CD4-positive, alpha-beta T cell treated with Interleukin-15 for 4 hours (primary cell): Measurements from ENCODE around the gene FOLR2.
"Not testable (repeated sequence)": the region's sequence is repeated elsewhere in the genome, so short reads cannot be mapped to it uniquely, and the experiment has no call there.

Source experiments
- DNase-seq: peaks from one replicate; pipeline ENCODE4 v3.0.0-alpha.2; 2020; ENCODE audit warnings: low spot score

FOLR2 gene

DNA sequence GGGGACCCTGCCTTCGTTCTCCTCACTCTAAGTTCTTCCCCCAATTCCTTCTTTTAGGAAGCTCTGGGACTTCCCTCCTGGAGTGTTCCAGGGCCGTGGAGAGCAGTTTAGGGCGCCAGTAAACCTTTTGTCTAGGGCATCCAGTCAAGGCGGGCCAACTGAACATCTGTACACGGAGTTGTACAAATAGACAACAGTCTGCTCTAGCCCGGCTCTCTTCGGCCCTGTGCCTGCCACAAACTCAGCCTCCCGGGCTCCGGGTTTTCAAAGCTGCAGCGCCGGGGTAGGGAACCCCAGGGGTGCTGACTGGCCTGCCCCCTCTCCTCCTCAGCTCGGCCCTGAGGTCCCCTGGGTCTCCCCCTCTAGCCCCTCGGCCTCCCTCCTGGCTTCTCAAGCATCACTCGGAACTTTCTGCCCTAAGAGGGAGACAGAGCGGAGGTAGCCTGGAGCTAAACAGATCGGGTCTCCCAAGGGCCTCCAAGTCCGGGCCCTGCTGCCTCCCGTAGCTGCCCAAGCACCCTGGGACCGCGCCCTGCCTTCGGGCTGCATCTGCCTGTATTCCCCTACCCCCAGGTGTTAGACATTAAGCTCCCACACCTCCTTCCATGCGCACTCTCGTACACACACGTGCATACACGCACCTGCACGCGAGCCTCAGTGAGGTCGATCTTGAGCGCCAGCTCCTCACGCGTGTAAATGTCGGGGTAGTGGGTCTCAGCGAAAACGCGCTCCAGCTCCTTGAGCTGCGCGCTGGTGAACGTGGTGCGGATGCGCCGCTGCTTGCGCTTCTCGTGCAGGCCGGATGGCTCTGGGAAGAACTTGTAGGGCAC lies 24.1 kb downstream of the FOLR2 start:
- DNase-seq = no peak

DNA sequence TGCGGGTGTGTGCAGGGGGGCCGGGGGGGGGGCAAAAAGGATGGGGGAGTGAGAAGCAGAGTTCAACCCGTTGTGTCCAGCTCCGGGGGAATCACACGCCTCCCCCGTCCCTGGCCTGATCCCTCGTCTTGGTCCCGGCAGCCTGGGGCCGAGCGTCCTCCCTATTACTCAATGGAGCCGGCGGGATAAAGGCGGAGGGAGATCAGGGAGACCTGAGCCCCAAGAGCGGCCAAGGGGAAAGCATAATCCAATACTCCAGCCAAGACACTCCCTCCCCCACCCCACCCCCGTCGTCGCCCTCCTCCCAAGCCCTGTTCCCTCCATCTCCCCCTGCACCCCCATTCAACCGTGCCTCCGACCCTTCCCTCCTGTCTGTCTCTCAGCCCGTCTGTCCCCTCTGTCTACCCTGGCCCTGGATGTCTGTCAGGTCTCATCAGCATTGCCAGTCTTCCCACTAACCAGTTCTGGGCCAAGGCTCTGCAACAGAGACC lies 24.7 kb downstream of the FOLR2 start:
- no peak for DNase-seq

DNA sequence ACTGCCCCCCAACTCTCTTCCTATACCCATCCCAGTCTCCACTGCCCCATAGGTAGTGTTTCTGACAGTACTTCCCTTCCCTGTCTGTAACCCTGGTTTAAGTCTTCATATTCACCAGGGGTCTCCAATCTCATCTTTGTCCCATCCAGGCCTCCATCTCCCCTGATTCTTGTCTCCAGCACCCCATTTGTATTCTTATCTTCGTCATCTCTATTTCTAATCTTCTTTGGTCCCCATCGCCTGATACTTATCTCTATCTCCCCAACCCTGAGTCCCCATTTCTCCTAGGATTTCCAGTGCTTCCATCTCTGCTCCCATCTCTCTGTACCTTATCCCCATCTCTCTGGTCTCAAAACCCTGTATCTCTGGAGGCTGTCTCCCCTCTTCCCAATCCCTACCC lies 25.5 kb downstream of the FOLR2 start:
- no peak for DNase-seq

DNA sequence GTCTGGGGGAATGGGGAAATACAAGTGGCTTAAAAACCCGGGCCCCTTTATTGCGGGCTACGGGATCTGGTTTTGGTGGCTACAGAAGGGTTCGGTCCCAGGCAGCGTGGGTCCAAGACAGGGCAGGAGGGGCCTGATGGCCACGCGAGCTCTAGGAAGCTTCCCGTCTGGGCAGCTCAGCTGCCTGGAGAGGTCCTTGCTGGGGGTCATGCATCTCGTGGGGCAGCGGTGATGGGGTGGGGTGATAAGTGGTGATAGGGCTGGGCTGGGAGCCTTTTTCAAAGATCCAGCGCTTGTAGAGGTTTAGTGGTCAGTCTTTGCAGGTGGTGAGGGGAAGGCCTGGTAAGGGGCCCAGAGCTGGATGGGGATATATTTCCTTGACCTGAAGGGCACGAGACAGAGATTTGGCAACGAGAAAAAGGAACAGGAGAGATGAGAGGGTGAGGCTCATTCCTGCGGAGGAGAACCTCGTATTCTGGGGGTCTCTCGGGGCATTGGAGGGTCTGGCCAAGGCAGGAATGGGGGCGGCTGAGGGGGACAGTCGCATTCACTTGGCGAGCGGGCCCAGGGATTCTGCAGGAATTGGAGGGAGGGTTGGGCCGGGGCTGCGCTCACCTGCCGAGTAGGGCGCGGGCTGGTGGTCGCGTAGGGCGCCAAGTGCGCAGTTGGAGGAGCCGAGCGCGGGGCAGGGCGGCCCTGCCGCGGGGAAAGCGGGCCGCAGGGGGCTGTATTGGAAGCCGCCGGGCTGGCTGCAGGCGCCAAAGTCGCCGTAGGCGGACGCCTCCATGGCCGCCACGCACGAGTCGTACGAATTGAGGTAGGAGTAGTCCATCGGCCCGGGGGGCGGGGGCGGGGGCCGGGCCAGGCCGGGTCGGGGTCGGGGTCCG lies 26.8 kb downstream of the FOLR2 start:
- DNase-seq = no peak

DNA sequence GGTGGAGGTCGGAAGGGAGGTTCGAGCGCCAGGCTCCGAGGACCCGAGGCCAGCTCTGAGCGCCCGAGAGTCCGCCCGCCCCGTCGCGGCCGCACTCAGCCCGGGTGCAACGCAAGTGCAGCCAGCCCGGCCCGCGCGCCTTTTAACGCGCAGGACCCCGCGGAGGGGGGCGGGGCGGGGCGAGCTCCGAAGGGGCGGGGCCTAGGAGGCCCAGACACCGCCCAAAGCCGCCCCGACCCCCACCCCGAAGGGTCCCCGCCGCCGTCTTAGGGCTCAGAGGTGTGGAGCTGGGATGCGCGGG lies 27.4 kb downstream of the FOLR2 start, which contains the start of gene PHOX2A:
TSS of gene PHOX2A (minus strand) at position 117 of the 301 bp plus-strand sequence. CDS start 172 bp downstream, outside the sequence.
- DNase-seq = no peak

DNA sequence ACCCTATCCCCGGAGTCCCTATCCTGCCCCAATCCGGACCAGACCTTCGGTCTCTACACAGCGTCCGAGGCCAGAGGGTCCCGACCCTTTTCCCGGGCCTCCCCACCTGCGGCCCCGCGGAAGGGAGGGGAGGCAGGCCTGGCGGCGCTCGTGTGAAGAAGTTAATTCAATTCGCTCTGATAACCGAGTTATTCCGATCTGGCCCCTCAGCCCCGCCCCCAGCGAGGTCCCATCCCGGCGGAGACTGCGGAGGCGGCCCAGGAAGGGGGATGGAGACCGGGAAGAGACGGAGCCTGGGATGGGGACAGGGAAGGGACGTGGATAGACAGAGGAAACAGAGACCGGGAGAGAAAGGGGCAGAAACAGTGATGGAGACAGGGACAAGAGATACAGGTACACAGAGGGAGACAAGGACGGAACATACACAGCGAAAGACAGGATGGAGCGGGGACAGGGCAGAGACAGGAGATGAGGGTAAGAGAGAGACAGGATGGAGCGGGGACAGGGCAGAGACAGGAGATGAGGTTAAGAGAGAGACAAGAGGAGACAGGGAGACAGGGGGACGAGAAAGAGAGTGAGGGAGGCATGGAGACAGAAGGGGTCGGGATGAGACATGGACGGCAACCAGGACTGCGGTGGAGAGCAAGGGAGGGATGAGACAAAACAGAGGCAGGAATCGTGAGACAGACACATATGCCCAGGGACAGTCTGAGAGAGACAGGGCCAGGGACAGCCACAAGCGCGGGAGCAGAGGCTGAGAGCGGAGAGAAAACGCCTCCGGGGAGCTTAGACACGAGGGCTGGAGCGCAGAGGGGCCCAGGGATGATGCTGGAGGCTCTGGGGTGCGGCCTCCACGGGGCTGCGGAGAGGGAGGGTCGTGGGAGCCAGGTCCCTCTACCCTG lies 28.0 kb downstream of the FOLR2 start:
- DNase-seq = no peak

DNA sequence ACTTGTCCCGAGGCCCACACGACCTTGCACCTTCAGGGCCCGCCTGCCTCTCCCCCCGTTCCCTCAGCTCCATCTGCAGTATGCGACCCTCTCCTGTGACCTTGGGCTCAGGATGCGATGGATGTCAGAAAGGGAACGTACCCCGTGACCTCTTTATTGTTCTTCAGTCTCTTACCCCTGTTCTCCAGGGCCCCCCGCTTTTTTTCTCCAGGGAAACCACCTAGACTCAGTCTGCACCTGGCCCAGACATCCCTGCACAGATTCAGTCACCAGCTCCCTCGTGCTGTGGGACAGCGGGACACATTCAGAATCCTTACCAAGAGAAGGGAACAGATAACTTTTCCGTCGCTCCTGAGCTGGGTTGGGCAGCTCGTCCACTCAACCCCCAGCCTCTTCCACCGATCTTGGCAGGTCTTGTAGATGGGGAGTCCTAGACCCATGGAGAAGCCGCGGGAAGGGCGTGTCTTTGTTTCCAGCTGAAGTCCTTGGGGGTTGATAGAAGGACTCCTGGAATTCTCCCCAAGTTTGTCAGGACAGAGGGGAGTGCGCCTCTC lies 28.7 kb downstream of the FOLR2 start:
- DNase-seq = no peak

DNA sequence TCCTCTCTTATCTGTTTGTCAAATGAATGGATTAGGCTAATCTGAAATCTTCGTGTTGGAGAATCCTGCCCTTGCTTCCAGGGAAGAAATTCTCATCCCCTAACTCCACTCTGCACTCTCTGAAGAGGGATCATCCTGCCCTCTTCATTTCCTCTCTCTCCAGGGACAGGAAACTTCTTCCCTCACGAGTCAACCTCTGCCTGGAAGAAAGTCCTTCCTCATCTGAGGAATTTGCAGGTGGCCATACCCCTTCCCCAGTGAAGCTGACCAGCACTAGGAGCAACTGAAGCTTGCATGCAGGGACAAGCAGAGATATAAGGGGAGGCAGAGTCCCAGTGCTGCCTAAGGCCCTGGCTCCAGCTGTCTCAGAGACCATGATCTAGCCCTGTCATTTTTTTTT lies 31.0 kb downstream of the FOLR2 start:
- no peak for DNase-seq

DNA sequence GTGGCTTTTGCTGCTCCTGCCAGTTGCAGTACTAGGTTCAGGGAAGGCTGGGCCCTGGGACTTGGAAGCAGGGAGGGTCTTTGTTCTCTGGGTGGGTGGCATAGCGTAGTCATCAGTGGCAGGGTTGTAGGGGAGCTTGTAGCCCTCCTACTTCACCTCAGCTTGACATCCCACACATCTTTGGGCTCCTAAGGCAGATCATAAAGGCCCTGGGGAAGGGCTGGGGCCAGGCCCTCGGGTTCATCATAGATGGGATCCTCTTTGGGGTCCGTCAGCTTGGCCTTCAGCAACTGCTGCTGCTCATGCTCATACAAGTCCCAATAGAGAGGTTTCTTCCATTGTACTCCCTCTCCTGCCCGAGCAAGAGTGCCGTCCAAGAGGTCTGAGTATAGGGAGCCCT lies 33.4 kb downstream of the FOLR2 start:
- DNase-seq = no peak

DNA sequence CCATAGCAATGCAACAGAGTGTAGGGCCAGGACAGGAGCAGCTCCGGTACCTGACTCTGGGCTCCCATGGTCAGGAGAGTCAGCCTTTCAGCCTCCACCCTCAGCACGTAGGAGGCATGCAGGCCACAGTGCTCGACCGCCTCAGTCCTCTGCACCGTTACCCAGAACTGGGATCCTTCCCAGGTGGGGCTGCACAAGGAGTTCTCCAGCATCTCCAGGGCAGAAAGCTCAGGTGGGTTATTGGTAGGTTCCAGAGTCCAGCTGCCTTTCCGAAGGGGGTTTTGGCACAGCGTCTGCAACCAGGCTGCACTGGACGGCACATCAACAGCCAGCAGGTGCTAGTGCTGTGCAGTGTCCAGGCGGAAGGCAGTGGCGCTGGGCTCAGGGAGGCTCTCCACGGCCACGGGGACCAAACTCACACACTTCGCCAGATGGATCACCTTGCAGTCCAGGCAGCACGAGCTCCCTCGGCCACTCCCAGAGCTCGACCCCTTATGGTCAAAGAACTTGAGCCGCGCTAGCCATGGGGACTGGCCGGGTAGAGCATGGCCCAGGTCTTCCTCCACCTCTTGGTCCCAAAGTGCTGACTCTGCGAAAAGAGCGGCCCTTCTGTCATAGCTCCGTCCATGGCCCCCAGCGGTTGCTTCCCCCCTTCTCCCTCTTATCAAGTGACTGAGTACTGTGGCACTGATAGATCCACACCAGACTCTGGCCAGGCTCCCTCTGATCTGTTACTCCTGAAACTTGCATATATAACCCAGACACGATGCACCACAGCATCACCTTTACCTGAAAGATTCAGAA lies 34.3 kb downstream of the FOLR2 start:
- DNase-seq = no peak

DNA sequence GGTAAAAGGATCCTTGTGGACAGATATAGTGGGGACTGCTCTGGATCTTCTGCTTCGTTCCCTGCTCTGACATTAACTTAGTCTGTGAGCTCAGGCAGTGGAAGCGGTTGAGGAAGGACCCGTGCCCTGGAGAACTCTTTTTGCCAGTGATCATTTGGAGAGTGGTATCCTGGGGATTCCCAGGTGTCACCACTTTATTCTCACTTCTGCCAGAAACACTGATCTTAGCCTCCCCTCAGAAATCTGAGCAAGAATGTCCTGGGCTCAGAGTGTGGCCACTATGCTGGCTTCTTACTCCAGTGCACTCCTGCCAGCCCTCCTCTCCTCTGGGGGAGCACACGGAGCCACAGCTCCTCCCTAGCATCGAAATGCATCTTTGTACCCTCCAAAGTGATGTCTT lies 35.0 kb downstream of the FOLR2 start:
- no peak for DNase-seq

DNA sequence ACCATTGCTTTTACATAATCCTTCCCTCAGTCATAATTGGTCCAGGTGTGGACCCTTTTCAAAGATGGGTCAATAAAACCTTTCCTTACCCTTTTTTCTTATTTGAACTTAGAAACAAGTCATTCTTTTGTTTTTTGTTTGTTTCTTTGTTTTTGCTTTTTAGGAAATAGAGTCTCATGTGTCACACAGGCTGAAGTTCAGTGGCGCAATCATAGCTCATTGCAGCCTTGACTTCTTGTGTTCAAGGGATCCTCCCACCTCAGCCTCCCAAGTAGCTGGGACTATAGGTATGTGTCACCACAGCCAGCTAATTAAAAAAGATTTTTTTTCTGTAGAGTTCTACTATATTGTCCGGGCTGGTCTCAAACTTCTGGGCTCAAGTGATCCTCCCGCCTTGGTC lies 36.8 kb downstream of the FOLR2 start:
- DNase-seq = no peak

DNA sequence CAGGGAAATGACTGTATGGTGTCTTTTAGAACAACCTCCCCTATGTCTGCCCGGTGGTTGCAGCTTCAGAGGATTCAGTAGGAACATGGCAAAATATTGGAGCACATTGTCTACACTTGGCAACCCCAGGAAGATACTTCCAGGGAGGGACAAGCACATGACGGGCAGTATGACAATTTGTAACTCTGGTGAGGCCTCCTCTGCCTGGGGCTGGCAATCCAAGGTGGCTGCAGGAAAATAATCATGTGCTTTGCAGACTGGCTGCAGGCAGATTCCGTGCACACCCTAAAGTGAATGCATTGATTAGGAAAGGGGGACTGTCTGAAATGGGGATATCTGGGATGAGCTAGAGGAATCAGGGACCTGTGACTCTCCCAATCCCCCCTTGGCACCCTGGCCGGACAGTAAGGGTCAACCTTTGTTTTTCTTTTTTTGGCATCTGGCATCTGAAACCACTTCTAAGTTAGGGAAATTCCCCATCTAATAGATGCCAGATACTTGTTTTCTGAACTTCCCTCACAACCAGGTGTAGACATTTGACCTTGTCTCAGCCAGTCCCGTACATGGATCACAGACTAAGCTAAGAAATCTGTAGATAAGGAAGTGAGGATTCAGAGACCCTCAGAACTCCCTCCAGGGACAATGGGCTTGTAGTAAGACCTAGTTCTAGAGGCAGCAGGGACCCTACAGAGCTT lies 37.9 kb downstream of the FOLR2 start:
- DNase-seq = no peak

DNA sequence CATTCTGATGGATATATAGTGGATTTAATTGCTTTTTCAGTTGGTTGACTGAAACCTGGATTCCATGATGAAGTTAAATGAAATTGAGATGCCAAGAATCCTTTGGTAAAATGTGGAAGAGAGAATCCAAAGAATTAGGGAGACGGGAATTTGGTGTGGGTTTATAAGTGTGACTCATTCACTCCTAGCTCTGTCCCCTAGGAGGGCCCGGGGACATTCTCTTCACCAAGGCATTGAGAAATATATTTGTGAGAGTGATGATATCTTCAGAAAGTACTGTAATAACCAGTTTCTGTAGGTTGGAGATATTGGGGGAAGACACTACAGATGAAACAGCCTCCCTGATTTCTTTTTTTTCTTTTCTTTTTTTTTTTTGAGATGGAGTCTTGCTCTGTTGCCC lies 41.0 kb downstream of the FOLR2 start:
- no peak for DNase-seq

DNA sequence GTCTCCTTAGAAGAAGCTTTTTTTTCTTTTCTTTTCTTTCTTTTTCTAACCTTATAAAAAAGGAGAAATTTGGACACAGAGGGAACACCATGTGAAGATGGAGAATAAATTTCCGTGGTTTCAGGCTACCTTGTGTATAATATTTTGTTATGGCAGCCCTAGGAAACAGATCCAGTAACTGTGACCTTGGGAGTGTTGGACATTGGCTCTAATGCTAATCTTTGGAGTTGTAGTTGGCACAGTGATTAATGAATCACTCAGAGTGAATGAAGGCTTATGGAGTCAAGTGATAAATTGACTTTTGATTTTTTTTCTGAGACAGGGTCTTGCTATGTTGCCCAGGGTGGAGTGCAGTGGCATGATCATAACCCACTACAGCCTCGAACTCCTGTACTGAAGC lies 42.9 kb downstream of the FOLR2 start:
- no peak for DNase-seq

DNA sequence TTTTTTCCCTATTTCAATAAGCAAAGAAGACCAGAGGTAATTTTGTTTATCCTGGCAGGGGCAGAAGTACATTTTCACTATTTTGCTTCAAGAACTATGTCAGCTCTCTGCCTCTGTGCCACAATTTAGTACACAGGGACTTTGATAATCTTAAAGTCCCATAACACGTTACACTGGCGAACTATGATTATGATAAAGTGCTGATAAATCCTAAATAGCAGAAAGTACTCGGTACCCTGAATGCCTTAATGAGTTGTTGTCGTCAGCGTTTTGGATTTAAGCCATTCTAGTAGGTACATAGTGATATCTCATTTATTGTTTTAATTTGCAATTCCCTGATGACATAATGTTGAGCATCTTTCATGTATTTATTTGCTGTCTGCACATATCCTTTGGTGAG lies 44.0 kb downstream of the FOLR2 start:
- DNase-seq = no peak

DNA sequence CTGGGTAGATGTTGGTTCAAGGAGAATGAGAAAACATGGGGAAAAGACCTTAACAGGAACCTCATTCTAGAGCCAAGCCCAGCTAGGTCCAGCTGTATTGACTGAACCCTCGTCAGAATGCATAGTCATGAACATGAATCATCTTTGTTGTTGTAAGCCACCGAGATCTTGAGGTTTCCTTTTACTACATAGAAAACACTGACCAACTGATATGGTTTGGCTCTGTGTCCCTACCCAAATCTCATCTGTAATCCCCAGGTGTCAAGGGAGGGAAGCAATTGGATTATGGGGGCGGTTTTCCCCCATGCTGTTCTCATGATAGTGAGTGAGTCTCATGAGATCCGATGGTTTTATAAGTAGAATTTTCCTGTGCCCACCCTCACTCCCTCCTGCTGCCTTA lies 46.8 kb downstream of the FOLR2 start:
- no peak for DNase-seq

DNA sequence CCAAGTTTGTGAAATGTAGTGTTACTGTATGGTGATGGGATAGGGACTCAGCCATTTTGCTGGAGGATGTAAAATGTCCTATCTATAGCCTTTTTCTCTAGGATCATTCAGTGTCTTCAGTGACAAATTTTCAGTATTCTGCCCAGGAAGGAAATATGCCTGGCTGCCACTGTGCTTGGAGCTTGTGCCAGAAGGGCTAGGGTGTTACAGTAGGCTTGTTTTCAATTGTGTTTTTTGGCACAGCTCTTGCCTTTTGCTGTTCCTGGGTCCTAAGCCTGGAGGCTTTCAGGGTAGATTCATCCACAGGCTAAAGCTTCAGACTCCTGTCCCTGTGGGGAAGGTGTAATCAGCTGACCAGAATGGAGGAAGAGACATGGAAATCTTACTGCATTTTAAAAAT lies 49.4 kb downstream of the FOLR2 start:
- DNase-seq = no peak

DNA sequence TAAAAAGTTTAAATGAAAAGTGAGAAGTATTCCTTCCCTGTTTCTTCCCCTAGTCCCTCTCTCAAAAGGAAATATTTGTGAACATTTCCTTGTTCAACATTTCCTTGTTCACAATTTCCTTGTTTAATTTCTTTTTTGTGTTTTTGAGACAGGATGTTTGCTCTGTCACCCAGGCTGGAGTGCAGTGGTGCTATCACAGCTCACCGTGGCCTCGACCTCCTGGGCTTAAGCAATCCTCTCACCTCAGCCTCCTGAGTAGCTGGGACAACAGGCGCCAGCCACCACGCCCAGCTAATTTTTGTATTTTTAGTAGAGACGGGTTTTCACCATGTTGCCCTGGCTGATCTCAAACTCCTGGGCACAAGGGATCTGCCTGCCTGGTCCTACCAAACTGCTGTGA lies 50.4 kb downstream of the FOLR2 start:
- not testable (repeated sequence) for DNase-seq

DNA sequence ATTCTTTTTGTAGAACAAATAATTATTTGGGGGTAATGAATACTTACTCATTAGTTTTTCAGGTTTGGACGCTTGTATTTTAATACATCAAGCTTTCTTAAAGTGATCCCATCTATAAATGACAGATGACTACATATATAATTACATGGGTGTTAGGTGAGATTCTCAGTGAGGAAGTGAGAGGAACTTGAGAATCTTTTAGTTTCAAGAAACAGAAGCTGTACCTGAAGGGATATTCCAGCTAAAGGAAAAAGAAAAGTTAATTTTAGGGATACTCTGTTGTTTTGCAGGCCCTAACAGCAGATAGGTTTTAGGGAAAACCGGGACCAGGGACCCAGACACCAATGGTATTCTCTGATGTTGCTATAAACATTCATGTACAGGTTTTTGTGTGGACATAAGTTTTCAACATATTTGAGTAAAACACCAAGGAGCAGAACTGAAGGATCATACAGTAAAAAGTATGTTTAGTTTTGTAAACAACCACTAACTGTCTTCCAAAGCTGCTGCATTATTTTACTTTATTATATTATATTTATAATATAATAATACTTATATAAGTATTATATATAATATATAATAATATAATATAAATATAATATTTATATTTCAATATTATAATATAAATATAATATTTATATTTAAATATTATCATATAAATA lies 51.5 kb downstream of the FOLR2 start:
- DNase-seq = no peak
